Suprapubic skin (tissue), 3 donors: ENCODE results near the gene L3MBTL1.

Experiments used
- CTCF ChIP-seq, 2 donors: fragments of 200-600 bp in 1 of 2; fragments of 450-650 bp in 1 of 2; sonication (generic) in 1 of 2; IDR thresholded peaks; one replicate each; pipeline ENCODE4 v1.5.1; 2016 to 2019; ENCODE audit warnings: antibody characterized with exemption in 2 of 2, mild to moderate bottlenecking in 1 of 2, moderate library complexity in 1 of 2
- POLR2A ChIP-seq, 2 donors: fragments of 450-650 bp; IDR thresholded peaks; one replicate each; pipeline ENCODE4 v1.6.1; 2017; ENCODE audit warnings: antibody characterized with exemption in 2 of 2, mild to moderate bottlenecking in 2 of 2, moderate library complexity in 2 of 2

DNA sequence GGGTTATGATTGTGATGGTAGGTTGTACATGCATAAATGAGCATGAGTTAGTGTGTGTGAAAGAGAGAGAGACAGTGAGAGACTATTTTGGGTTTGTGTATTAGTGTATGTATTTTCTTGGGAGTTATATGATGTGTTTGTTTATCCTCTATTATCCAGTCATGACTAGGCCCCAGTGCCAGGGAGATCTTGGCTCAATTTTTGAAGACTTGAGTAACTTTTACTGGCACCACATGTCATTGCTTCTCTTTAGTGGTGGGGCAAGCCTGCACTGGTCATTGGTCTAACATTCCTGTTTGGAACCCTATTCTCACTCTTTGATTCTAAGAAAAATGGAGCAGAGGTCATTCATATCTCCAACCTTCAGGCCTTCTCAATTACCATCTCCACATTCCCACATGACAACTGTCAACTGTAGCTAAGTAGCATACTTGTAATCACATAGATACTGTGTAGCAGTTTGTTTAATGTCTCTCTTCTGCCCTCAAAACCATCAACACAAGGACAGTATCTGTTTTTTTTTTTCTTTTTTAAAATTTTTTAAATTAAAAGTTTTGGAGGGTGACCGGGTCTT, 8.8 kb downstream of the L3MBTL1 start:
- TF ChIP-seq CTCF (IDR thresholded peaks at IDR 0.05), result no peak
- no peak for TF ChIP-seq POLR2A (IDR thresholded peaks at IDR 0.05)
